Cardiac septum (tissue), 1 donor: ENCODE results near the gene VAMP7. TPM values are rescaled to one million over a fixed set of nuclear protein-coding genes. Genes with fewer than 3 reads are reported as not detected.
"Not testable (repeated sequence)": the region's sequence is repeated elsewhere in the genome, so short reads cannot be mapped to it uniquely, and the experiment has no call there.

Experiments used
- DNase-seq: peaks from one replicate; pipeline ENCODE4 v3.0.0-alpha.2; 2020; ENCODE audit warnings: low spot score
- intact Hi-C: fragments of 100-400 bp; cut with DNase I; formaldehyde crosslinking; loops from one replicate; pipeline ENCODE4 v1.14.0; 2022
- total RNA-seq: library from RNA; stranded (reverse); fragmentation: NEBNext Ultra II Directional; extraction: Animal tissue kit (Norgen Biotek cat#: 25700); gene quantifications from one replicate; pipeline ENCODE4 v1.2.1, GENCODE V29; 2021
- donor health status: DM: no; HTN: no; CAD: no.

VAMP7 gene
- total RNA-seq, 1 donor from 2014 or later, result 19.5 TPM

- intact Hi-C loops, result no loop called here
- no peak for DNase-seq
These were observed 15.4 kb downstream of the VAMP7 start for GRCh38 chrX:155896512-155896911.

GRCh38 chrX:155899366-155899765 is 18.2 kb downstream of the VAMP7 start:
- intact Hi-C loops, result no loop called here
- no peak for DNase-seq

GRCh38 chrX:155900765-155901164 is 19.6 kb downstream of the VAMP7 start:
- DNase-seq, result no peak
- intact Hi-C loops, result no loop called here

- not testable (repeated sequence) for DNase-seq
These were observed 26.5 kb downstream of the VAMP7 start for GRCh38 chrX:155907661-155908060.

GRCh38 chrX:155923200-155923599 is 42.1 kb downstream of the VAMP7 start:
- no peak for DNase-seq

More at GRCh38 chrX:155907661-155908060, 26.5 kb downstream of the VAMP7 start:
- intact Hi-C loops, result not testable (repeated sequence)

GRCh38 chrX:155930852-155931618 is 49.9 kb downstream of the VAMP7 start:
- intact Hi-C loops, DNase-seq: not testable (repeated sequence)

More at GRCh38 chrX:155923200-155923599, 42.1 kb downstream of the VAMP7 start:
- intact Hi-C loops, result no loop called here

GRCh38 chrX:155938132-155938531 is 57.0 kb downstream of the VAMP7 start:
- DNase-seq, result no peak
- intact Hi-C loops, result no loop called here

- DNase-seq, result no peak
- intact Hi-C loops, result no loop called here
These were observed 68.0 kb downstream of the VAMP7 start for GRCh38 chrX:155949098-155949497.

GRCh38 chrX:155951237-155951789 is 70.2 kb downstream of the VAMP7 start:
- DNase-seq, result no peak
- intact Hi-C loops, result no loop called here

- intact Hi-C loops, result no loop called here
- no peak for DNase-seq
These were observed 71.9 kb downstream of the VAMP7 start for GRCh38 chrX:155953055-155953454.

GRCh38 chrX:155954793-155955192 is 73.6 kb downstream of the VAMP7 start:
- no peak for DNase-seq
- intact Hi-C loops, result no loop called here

- intact Hi-C loops, result no loop called here
- DNase-seq, result no peak
These were observed 75.0 kb downstream of the VAMP7 start for GRCh38 chrX:155956099-155956498.

- DNase-seq, result no peak
- intact Hi-C loops, result no loop called here
These were observed 75.5 kb downstream of the VAMP7 start for GRCh38 chrX:155956649-155957048.

GRCh38 chrX:155957843-155958242 is 76.7 kb downstream of the VAMP7 start:
- intact Hi-C loops, result no loop called here
- DNase-seq, result no peak

- intact Hi-C loops, result no loop called here
- no peak for DNase-seq
These were observed 78.0 kb downstream of the VAMP7 start for GRCh38 chrX:155959018-155959587.

- intact Hi-C loops, result no loop called here
- no peak for DNase-seq
These were observed 81.8 kb downstream of the VAMP7 start for GRCh38 chrX:155962906-155963305.

- intact Hi-C loops, result no loop called here
- no peak for DNase-seq
These were observed 85.7 kb downstream of the VAMP7 start for GRCh38 chrX:155966876-155967275.

GRCh38 chrX:155967653-155968325 is 86.6 kb downstream of the VAMP7 start:
- no peak for DNase-seq
- intact Hi-C loops, result no loop called here

- intact Hi-C loops, result no loop called here
These were observed 87.1 kb downstream of the VAMP7 start for GRCh38 chrX:155968326-155968661.

GRCh38 chrX:155968791-155969190 is 87.6 kb downstream of the VAMP7 start:
- intact Hi-C loops, result no loop called here
- no peak for DNase-seq

More at GRCh38 chrX:155968326-155968661, 87.1 kb downstream of the VAMP7 start:
- no peak for DNase-seq
